Measurements from ENCODE around the gene CACNA1C.

Gene CACNA1C

DNA sequence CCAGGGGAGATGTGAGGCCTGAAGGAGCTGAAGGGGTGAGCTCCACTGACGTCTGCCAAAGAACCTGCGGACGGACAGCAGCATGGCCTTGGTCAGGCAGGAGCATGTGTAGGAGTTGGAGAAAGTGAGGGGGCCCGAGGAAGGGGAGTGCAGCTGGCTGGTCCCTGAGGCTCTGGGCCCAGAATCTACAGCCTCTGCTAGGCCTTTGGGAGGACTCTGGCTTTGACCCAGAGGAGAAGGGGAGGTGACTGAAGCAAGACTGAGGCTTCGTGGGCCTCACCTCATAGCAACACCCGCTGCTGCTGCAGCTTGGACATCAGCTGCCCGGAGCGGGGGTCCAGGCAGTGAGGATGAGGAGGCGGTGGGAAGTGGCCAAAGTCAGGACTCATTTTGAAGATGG lies 525.4 kb downstream of the CACNA1C start:
- no peak for TF ChIP-seq SPI1 (IDR thresholded peaks at IDR 0.05; ENCODE audit: low read depth, low read length)
- no peak for TF ChIP-seq PAX5 (IDR thresholded peaks at IDR 0.05; ENCODE audit: insufficient read depth, low read length, severe bottlenecking)
- TF ChIP-seq POLR2A (IDR thresholded peaks at IDR 0.05; ENCODE audit: low read depth, low read length) = no peak
- no peak for TF ChIP-seq POU2F2 (IDR thresholded peaks at IDR 0.05; ENCODE audit: low read depth, low read length)
- TF ChIP-seq POLR2AphosphoS5 (IDR thresholded peaks at IDR 0.05; ENCODE audit: low read depth, low read length) = no peak
- no peak for TF ChIP-seq TAF1 (IDR thresholded peaks at IDR 0.05; ENCODE audit: low read depth, low read length)
- no peak for DNase-seq (ENCODE audit: insufficient read length, low spot score)
- no peak for FAIRE-seq

DNA sequence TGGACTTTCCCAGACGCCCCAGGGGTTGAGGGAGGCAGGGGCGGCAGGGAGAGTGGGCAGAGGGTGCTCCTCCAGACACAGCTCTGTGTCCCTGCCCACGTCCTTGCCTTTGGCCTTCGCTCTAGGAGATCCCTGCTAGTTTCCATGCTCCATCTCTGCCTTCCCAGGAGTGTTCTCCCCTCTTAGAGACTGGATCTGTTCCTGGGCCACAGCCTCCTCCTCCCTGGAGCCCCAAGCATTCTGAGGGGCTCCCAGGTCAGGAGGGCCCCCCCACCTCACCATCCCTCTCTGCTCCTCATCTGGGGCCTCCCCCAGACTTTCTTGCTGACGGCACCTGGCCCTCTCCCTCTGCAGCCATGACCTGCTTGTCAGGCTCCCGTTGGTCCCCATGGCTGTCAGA lies 526.0 kb downstream of the CACNA1C start:
- no peak for DNase-seq (ENCODE audit: insufficient read length, low spot score)
- no peak for TF ChIP-seq SPI1 (IDR thresholded peaks at IDR 0.05; ENCODE audit: low read depth, low read length)
- no peak for TF ChIP-seq POLR2AphosphoS5 (IDR thresholded peaks at IDR 0.05; ENCODE audit: low read depth, low read length)
- no peak for TF ChIP-seq POLR2A (IDR thresholded peaks at IDR 0.05; ENCODE audit: low read depth, low read length)
- TF ChIP-seq TAF1 (IDR thresholded peaks at IDR 0.05; ENCODE audit: low read depth, low read length) = no peak
- no peak for TF ChIP-seq POU2F2 (IDR thresholded peaks at IDR 0.05; ENCODE audit: low read depth, low read length)
- no peak for TF ChIP-seq PAX5 (IDR thresholded peaks at IDR 0.05; ENCODE audit: insufficient read depth, low read length, severe bottlenecking)

DNA sequence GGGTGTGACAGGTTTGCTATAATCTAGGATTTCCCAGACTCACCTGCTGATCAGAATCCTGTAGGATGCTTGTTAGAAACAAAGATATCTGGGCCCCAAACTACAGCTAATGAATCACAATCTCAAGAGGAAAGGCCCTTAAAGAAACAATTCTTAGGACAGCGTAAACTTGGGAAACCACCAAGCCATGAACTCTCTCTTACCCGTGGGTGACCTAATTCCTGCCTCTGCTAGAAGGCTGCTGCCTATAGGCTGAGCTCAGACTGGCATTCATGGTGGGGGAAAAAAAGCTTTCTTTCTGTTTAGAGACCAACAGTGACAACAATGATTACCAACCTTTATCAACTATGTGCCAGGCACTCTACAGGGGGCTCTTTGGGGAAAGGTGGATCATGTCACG lies 528.0 kb downstream of the CACNA1C start:
- no peak for TF ChIP-seq POU2F2 (IDR thresholded peaks at IDR 0.05; ENCODE audit: low read depth, low read length)
- no peak for TF ChIP-seq POLR2AphosphoS5 (IDR thresholded peaks at IDR 0.05; ENCODE audit: low read depth, low read length)
- TF ChIP-seq POLR2A (IDR thresholded peaks at IDR 0.05; ENCODE audit: low read depth, low read length) = no peak
- no peak for TF ChIP-seq PAX5 (IDR thresholded peaks at IDR 0.05; ENCODE audit: insufficient read depth, low read length, severe bottlenecking)
- no peak for TF ChIP-seq TAF1 (IDR thresholded peaks at IDR 0.05; ENCODE audit: low read depth, low read length)
- TF ChIP-seq SPI1 (IDR thresholded peaks at IDR 0.05; ENCODE audit: low read depth, low read length) = no peak
- no peak for FAIRE-seq
- no peak for DNase-seq (ENCODE audit: insufficient read length, low spot score)

More for the DNA sequence above, 526.0 kb downstream of the CACNA1C start:
- FAIRE-seq = no peak

DNA sequence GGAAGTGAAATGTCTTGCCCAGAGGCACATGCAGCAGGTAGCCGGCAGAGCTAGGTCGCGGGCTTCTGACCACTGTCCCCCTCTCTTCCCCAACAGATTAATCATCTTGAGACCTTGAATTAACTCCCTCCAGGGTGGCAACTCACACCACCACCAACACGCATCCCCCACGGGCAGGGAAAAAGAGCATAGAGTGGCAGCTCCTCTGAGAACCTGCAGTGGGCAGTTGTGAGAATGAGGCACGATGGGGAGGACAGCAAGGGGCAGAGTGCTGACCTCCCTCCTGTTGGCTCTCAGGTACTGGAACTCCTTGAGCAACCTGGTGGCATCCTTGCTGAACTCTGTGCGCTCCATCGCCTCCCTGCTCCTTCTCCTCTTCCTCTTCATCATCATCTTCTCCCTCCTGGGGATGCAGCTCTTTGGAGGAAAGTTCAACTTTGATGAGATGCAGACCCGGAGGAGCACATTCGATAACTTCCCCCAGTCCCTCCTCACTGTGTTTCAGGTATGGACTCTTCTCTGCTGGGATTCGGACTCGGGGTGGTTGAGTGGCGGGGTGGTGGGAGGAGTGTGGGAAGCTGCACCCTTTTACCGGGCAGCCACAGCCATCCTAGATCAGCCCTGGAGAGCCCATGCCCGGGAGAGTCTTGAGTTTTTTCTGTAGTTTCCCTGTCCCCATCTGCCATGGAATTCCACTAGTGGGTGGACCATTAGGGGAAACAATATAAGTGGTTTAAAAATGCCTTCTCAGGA lies 528.7 kb downstream of the CACNA1C start:
- no peak for DNase-seq (ENCODE audit: insufficient read length, low spot score)
- no peak for FAIRE-seq
- no peak for TF ChIP-seq POLR2A (IDR thresholded peaks at IDR 0.05; ENCODE audit: low read depth, low read length)

DNA sequence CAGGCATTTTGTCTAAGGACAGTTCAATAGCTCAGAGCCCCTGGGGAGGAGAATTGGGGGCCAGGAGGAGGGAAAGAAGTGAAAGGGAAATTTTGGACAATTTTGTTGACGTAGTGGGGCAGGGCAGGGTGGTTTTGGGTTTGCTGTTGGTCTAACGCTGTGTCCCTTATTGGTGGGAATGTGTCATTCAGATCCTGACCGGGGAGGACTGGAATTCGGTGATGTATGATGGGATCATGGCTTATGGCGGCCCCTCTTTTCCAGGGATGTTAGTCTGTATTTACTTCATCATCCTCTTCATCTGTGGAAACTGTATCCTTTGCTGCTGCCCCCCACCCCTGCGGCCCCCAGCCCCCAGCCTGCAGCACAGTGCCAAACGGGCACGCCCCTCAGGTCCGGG lies 529.8 kb downstream of the CACNA1C start:
- DNase-seq (ENCODE audit: insufficient read length, low spot score) (no peak), FAIRE-seq (no peak)
- TF ChIP-seq TAF1 (IDR thresholded peaks at IDR 0.05; ENCODE audit: low read depth, low read length) = no peak
- no peak for TF ChIP-seq POLR2AphosphoS5 (IDR thresholded peaks at IDR 0.05; ENCODE audit: low read depth, low read length)

DNA sequence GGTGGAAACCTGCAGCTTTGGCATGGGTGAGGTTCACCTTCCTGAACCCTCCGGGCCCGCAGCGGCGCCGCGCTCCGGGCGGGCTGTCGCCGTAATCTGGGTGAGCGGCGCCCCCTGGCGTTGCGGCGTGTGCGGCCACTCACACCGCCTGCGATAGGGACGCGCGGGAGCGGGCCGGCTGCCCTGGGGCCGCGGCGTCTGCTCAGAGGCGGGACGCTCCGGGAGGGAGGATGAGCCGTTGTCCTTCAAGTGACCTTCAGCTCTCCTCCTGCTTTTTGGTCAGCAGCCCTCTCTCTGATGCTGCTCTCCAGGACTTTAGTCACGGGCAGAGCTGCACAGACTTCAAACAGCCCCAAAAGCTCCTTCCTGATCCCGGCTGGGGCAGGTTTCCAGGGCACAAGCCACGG lies 530.3 kb downstream of the CACNA1C start:
- no peak for TF ChIP-seq POLR2A (IDR thresholded peaks at IDR 0.05; ENCODE audit: low read depth, low read length)
- FAIRE-seq (peak; percentile 84), DNase-seq (ENCODE audit: insufficient read length, low spot score) (peak; percentile 91)

DNA sequence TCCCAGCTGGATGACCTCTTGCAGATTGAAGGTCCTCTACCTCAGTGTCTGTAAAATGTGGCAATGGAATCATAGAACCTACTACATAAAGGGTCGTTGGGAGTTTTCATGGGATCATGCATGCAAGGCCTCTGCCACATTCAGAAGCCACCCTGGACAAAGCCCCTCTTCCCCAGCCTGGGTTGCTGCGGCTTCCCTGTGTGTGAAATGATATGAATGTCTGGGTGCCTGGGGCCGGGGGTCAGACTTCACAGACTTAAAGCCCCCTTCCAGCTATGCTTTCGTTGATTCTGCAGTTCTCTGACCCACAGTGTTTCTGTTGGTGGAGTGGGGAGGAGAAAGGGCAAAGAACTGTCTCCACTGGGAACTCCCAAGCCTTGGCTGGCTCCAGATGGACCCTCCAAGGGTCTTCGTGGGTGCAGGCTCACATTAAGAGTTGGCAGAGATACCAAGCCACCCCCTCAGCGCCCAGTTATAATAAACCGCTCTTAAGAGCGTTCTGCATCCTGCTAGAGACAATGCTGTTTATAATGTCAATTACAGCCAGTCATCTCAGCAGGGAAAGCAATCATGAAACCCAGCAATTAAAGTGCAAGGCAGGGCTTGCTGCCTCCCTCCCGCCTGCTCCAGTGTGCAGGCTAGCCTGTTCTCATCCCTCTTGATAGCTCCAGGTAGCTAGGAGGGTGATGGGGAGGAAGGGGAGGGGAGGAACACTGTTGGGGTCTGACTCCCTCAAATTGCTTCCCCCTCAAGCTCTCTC lies 531.0 kb downstream of the CACNA1C start:
- DNase-seq (ENCODE audit: insufficient read length, low spot score) (no peak), FAIRE-seq (no peak)
- TF ChIP-seq PAX5 (IDR thresholded peaks at IDR 0.05; ENCODE audit: insufficient read depth, low read length, severe bottlenecking) (no peak), POLR2AphosphoS5 (IDR thresholded peaks at IDR 0.05; ENCODE audit: low read depth, low read length) (no peak), SPI1 (IDR thresholded peaks at IDR 0.05; ENCODE audit: low read depth, low read length) (no peak), POU2F2 (IDR thresholded peaks at IDR 0.05; ENCODE audit: low read depth, low read length) (no peak), TAF1 (IDR thresholded peaks at IDR 0.05; ENCODE audit: low read depth, low read length) (no peak), POLR2A (IDR thresholded peaks at IDR 0.05; ENCODE audit: low read depth, low read length) (no peak)

DNA sequence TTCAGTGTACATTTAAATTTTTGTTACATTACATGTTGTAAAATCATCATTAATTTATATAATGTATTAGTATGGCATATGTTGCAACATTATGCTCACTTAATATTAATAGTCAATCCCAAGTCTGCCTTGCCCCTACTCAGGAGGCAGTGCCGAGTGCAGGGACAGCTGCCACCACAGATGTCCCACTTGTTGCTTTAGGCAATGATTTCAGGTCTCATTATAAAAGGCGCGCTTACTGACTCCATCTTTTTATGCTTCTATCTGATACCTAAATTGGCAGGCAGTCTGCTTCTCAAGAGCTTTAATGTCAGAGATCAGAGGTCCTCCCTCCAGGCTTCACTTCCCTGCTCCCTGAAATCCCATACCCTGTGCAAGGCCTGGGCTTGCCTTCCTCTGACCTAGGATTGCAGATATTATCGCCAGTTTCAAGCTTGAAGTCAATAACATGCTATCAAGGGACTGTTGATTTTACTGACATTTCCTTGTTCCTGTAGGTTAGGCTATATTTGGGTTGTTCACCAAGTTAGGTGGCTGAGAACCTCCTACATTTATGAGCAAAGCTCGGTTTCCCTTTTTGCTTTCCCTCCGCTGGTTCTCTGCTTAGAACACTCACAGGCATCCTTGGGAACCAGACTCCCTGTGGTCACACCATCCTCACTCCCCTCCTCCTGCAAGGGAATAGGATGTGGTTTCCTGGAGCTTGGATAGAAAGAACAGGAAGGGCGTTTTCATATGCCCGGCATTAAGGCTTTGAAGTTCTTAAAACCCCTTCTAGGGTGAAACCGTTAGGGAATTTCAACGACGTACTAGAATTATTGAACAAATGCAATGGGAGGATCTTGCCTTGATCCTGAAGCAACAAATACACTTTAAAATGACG lies 533.6 kb downstream of the CACNA1C start:
- DNase-seq (ENCODE audit: insufficient read length, low spot score) = no peak
- FAIRE-seq = no peak
- TF ChIP-seq POU2F2 (IDR thresholded peaks at IDR 0.05; ENCODE audit: low read depth, low read length) (no peak), TAF1 (IDR thresholded peaks at IDR 0.05; ENCODE audit: low read depth, low read length) (no peak), SPI1 (IDR thresholded peaks at IDR 0.05; ENCODE audit: low read depth, low read length) (no peak)

DNA sequence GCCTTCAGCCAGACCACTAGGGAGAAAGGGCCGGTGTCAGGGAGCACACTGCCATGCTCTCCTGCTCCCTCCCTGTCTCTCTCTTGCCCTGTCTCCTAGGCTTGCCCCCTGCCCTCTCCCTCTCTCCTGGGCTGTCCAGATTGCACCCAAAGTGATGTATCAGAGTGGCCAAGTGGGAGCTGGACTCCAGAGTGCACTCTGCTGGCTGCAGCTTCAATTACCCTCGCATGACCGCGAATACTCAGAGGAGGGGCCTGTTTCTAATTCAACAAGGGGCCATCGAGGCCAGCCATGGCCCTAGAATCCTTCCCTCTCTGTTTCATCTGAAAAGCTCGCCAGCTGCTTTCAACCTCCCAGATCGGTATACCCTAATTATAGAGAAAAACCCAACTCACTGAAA lies 535.6 kb downstream of the CACNA1C start:
- TF ChIP-seq POLR2A (IDR thresholded peaks at IDR 0.05; ENCODE audit: low read depth, low read length) = no peak
- no peak for TF ChIP-seq POLR2AphosphoS5 (IDR thresholded peaks at IDR 0.05; ENCODE audit: low read depth, low read length)
- FAIRE-seq = no peak

DNA sequence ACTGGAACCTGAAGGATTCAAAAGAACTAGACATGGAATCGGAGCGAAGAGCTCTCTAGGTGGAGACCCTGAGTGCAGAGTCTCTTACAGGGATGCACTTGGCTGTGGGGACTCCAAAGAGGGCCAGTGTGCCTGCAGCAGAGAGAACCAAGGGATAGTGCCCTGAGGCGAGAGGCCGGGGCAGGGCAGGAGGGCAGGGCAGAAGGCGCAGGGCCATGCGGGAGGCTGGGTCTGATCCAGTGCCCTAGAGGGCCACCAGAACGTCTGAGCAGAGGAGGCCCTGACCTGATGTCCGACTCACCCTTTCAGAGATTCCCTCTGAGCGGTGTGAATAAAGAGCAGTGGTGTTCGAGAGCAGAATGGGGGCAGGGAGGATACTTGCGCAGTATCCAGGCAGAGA lies 536.6 kb downstream of the CACNA1C start:
- DNase-seq (ENCODE audit: insufficient read length, low spot score) = no peak
- no peak for FAIRE-seq
- TF ChIP-seq TAF1 (IDR thresholded peaks at IDR 0.05; ENCODE audit: low read depth, low read length) = no peak
- no peak for TF ChIP-seq SPI1 (IDR thresholded peaks at IDR 0.05; ENCODE audit: low read depth, low read length)
- TF ChIP-seq POLR2AphosphoS5 (IDR thresholded peaks at IDR 0.05; ENCODE audit: low read depth, low read length) = no peak
- no peak for TF ChIP-seq PAX5 (IDR thresholded peaks at IDR 0.05; ENCODE audit: insufficient read depth, low read length, severe bottlenecking)
- no peak for TF ChIP-seq POU2F2 (IDR thresholded peaks at IDR 0.05; ENCODE audit: low read depth, low read length)
- no peak for TF ChIP-seq POLR2A (IDR thresholded peaks at IDR 0.05; ENCODE audit: low read depth, low read length)

More for the DNA sequence above, 535.6 kb downstream of the CACNA1C start:
- no peak for DNase-seq (ENCODE audit: insufficient read length, low spot score)

Data from GM12891 (cell line).